Esophagus squamous epithelium (tissue), 4 donors: ENCODE results near the gene CDKL4.

Experiments used
- CTCF ChIP-seq, 6 experiments: fragments of 450-650 bp in 4 of 6; fragments of 200-600 bp in 2 of 6; sonication (generic) in 2 of 6; IDR thresholded peaks; one replicate each; pipeline ENCODE4 v1.5.1; 2016 to 2019; ENCODE audit warnings: antibody characterized with exemption in 6 of 6, mild to moderate bottlenecking in 4 of 6, moderate library complexity in 4 of 6
- POLR2A ChIP-seq, 4 donors: fragments of 450-650 bp; IDR thresholded peaks; one replicate each; pipeline ENCODE4 v1.6.1; 2017; ENCODE audit warnings: antibody characterized with exemption in 4 of 4, mild to moderate bottlenecking in 4 of 4, moderate library complexity in 3 of 4

GRCh38 chr2:39139511-39140237 is 104.1 kb downstream of the CDKL4 start:
- TF ChIP-seq CTCF (IDR thresholded peaks at IDR 0.05) (no peak), POLR2A (IDR thresholded peaks at IDR 0.05) (no peak)
